A673 (cell line): Measurements from ENCODE around the gene GCFC2. TPM values are rescaled to one million over a fixed set of nuclear protein-coding genes. Genes with fewer than 3 reads are reported as not detected.
"Not testable (repeated sequence)": the region's sequence is repeated elsewhere in the genome, so short reads cannot be mapped to it uniquely, and the experiment has no call there.

ENCODE experiments used
- BruUV-seq: library from RNA; stranded (reverse); fragments of 400-500 nt; replicated peaks from 2 replicates; lab custom pipeline; 2021; lab: Mats Ljungman, UMichigan
- CTCF ChIA-PET: fragments of 300-600 bp; sonication (Branson Sonifier 250); formaldehyde crosslinking; loops from one replicate; lab custom pipeline; 2022; ENCODE audit warnings: antibody characterized with exemption; lab: Charles Lee
- POLR2A ChIA-PET: fragments of 300-600 bp; sonication (Branson Sonifier 250); formaldehyde crosslinking; loops from one replicate; lab custom pipeline; 2022; ENCODE audit warnings: antibody characterized with exemption; ENCODE audit not compliant: low non-redundant PET; lab: Charles Lee
- DNase-seq: peaks from one replicate; pipeline ENCODE4 v3.0.0-alpha.2; 2015; ENCODE audit warnings: low spot score
- H3K27ac ChIP-seq: fragments of 200-600 bp; sonication (generic); 2 replicates; pipeline ENCODE4 v1.5.1; 2016; ENCODE audit warnings: mixed run types, low read depth, mild to moderate bottlenecking, mixed read lengths, antibody characterized with exemption, low read length; ENCODE audit not compliant: poor library complexity, severe bottlenecking
- H3K27me3 ChIP-seq: fragments of 200-600 bp; sonication (generic); replicated peaks from 2 replicates; pipeline ENCODE4 v1.6.1; 2017; ENCODE audit warnings: mixed run types, low read depth, mild to moderate bottlenecking, mixed read lengths, antibody characterized with exemption, low read length; ENCODE audit not compliant: insufficient read depth, poor library complexity
- H3K36me3 ChIP-seq: fragments of 200-600 bp; sonication (generic); 2 replicates; pipeline ENCODE4 v1.6.1; 2016; ENCODE audit warnings: mixed run types, mild to moderate bottlenecking, mixed read lengths, antibody characterized with exemption, low read length; ENCODE audit not compliant: insufficient read depth, poor library complexity, severe bottlenecking
- H3K4me1 ChIP-seq: fragments of 200-600 bp; sonication (generic); 2 replicates; pipeline ENCODE4 v1.6.1; 2017; ENCODE audit warnings: mixed run types, mild to moderate bottlenecking, mixed read lengths, antibody characterized with exemption, low read length; ENCODE audit not compliant: insufficient read depth, poor library complexity, severe bottlenecking
- H3K4me3 ChIP-seq: fragments of 200-600 bp; sonication (generic); 2 replicates; pipeline ENCODE4 v1.5.1; 2016; ENCODE audit warnings: low read depth, mixed run types, mild to moderate bottlenecking, mixed read lengths, low read length; ENCODE audit not compliant: poor library complexity, severe bottlenecking
- H3K9me3 ChIP-seq: fragments of 200-600 bp; sonication (generic); 2 replicates; pipeline ENCODE4 v1.6.1; 2016; ENCODE audit warnings: mixed run types, low read depth, mild to moderate bottlenecking, mixed read lengths, antibody characterized with exemption, low read length; ENCODE audit not compliant: poor library complexity, severe bottlenecking
- CTCF ChIP-seq: fragments of 300-800, 200-600 bp; sonication (generic); conservative IDR thresholded peaks from 2 replicates; pipeline ENCODE4 v1.5.1; 2017; ENCODE audit warnings: low read depth, mild to moderate bottlenecking, antibody characterized with exemption, low read length, moderate library complexity, mixed read lengths
- EZH2 ChIP-seq: fragments of 200-600 bp; sonication (generic); IDR thresholded peaks from 2 replicates; pipeline ENCODE4 v1.6.1; 2017; ENCODE audit warnings: borderline replicate concordance, low read depth, mild to moderate bottlenecking, mixed read lengths, antibody characterized with exemption, low read length; ENCODE audit not compliant: poor library complexity, severe bottlenecking
- intact Hi-C: fragments of 100-400 bp; cut with micrococcal nuclease; formaldehyde crosslinking; loops from one replicate; pipeline ENCODE4 v1.10.0; 2022; ENCODE audit not compliant: unreplicated experiment
- total RNA-seq: library from RNA; stranded (reverse); gene quantifications from 2 replicates; pipeline ENCODE4 v1.2.3, GENCODE V29; 2021

GCFC2 gene
- total RNA-seq, 1 experiment from 2014 or later, result 42.2 TPM

- DNase-seq, result no peak
- no peaks in the 10 kb centered on the region for H3K4me1 ChIP-seq
- intact Hi-C loops, result loop anchor here (10.0 kb wide), 1 partner anchor 874 kb away; no protein-coding TSS in a partner anchor
- ChIA-PET CTCF (no interaction called here), POLR2A (interaction anchor here (0.6 kb wide), 1 partner anchor 1493 kb away, joined by 6 read pairs; no protein-coding TSS in a partner anchor)
- no peak overlapping the region for H3K4me3 ChIP-seq
- no peaks in the 10 kb centered on the region for H3K9me3 ChIP-seq
- no TSS peak for BruUV-seq
- TF ChIP-seq EZH2, result no peak
- no peak for TF ChIP-seq CTCF
- no peaks in the 10 kb centered on the region for H3K36me3 ChIP-seq
- H3K27me3 ChIP-seq, result peaks cover 3% of the 10 kb centered on the region
- no peak overlapping the region for H3K27ac ChIP-seq
These were observed 9.8 kb upstream of the GCFC2 start for GRCh38 chr2:75720525-75720924.

- no TSS peak for BruUV-seq
- no peak overlapping the region for H3K27ac ChIP-seq
- DNase-seq, result no peak
- TF ChIP-seq CTCF (no peak), EZH2 (no peak)
- no peak overlapping the region for H3K4me3 ChIP-seq
- H3K9me3 ChIP-seq, result no peaks in the 10 kb centered on the region
- POLR2A ChIA-PET, result no interaction called here
- intact Hi-C loops, result loop anchor here (5.0 to 10.0 kb wide), 2 partner anchors 77 to 875 kb away; no protein-coding TSS in a partner anchor
- peaks cover 3% of the 10 kb centered on the region for H3K27me3 ChIP-seq
- H3K4me1 ChIP-seq, result no peaks in the 10 kb centered on the region
- CTCF ChIA-PET, result no interaction called here
- H3K36me3 ChIP-seq, result no peaks in the 10 kb centered on the region
These were observed 8.9 kb upstream of the GCFC2 start for GRCh38 chr2:75719616-75720015.

- no peaks in the 10 kb centered on the region for H3K27me3 ChIP-seq
- BruUV-seq, result no TSS peak
- TF ChIP-seq CTCF (peak; percentile 41; the same call in 1 of the 2 replicates), EZH2 (no peak)
- H3K4me1 ChIP-seq, result no peaks in the 10 kb centered on the region
- ChIA-PET CTCF (interaction anchor here (1.4 kb wide), 1 partner anchor 76 kb away, joined by 8 read pairs; no protein-coding TSS in a partner anchor), POLR2A (no interaction called here)
- H3K27ac ChIP-seq, result no peak overlapping the region
- no peaks in the 10 kb centered on the region for H3K9me3 ChIP-seq
- no peaks in the 10 kb centered on the region for H3K36me3 ChIP-seq
- H3K4me3 ChIP-seq, result no peak overlapping the region
- intact Hi-C loops, result loop anchor here (5.0 kb wide), 1 partner anchor 74 kb away; no protein-coding TSS in a partner anchor
- peak; percentile 29 for DNase-seq
These were observed 5.7 kb upstream of the GCFC2 start for GRCh38 chr2:75716406-75716805.

GRCh38 chr2:75711590-75711989, 875 bp upstream of the GCFC2 start:
- intact Hi-C loops, CTCF ChIA-PET, DNase-seq, H3K36me3 ChIP-seq, H3K4me1 ChIP-seq, BruUV-seq, H3K27me3 ChIP-seq, H3K9me3 ChIP-seq, POLR2A ChIA-PET, H3K27ac ChIP-seq: not testable (repeated sequence)
- H3K4me3 ChIP-seq, result peak overlapping the region; percentile 62
